ENCODE data around the gene GFOD2.

The GFOD2 gene

GRCh38 chr16:67632415-67633172, 86.5 kb downstream of the GFOD2 start:
- DNase-seq: no peak

DNA sequence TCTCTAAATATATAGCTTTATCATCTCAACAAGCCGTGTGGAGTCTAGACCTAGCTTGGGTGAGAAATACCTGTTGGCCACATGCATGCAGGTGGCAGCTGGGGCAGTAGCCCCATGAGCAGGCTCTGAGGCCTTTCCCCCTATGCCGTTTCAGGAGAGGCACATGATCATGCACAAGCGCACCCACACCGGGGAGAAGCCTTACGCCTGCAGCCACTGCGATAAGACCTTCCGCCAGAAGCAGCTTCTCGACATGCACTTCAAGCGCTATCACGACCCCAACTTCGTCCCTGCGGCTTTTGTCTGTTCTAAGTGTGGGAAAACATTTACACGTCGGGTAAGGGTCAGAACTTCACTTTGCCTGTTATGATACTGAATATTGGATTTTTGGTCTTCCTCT, 90.9 kb downstream of the GFOD2 start:
- no peak for DNase-seq

Measured in stimulated activated CD4-positive, alpha-beta T cell treated with anti-CD3 and anti-CD28 coated beads, Interleukin-2, amount 100 ng/mL, for 24 hours (primary cell).